CD4-positive, alpha-beta T cell (primary cell): Measurements from ENCODE around the gene DDX11. TPM values are rescaled to one million over a fixed set of nuclear protein-coding genes. Genes with fewer than 3 reads are reported as not detected.
A peak's percentile ranks its signal among the peaks of the same experiment; 100 is the strongest.
"Not testable (repeated sequence)": the region's sequence is repeated elsewhere in the genome, so short reads cannot be mapped to it uniquely, and the experiment has no call there.

ENCODE experiments used
- ATAC-seq: fragments of 200-7000 bp; cut with Tn5 transposase; one replicate; pipeline ENCODE4 v1.10.0; 2022; ENCODE audit warnings: mild to moderate bottlenecking; ENCODE audit not compliant: poor library complexity
- CTCF ChIA-PET: fragments of 350-600 bp; sonication (Branson Sonifier 250); formaldehyde crosslinking; loops from one replicate; lab custom pipeline; 2021; ENCODE audit warnings: antibody characterized with exemption, inconsistent platforms; lab: Charles Lee
- POLR2A ChIA-PET: fragments of 350-600 bp; sonication (Branson Sonifier 250); formaldehyde crosslinking; loops from one replicate; lab custom pipeline; 2021; ENCODE audit warnings: antibody characterized with exemption, inconsistent platforms; lab: Charles Lee
- DNase-seq, 14 experiments: peaks; one replicate each; pipeline ENCODE4 v3.0.0-alpha.2; 2013 to 2020; ENCODE audit warnings: mixed read lengths in 2 of 14
- H3K27ac ChIP-seq, 2 donors: one replicate each; pipeline versions ENCODE4 v1.5.1 to v1.7.0; 2013; ENCODE audit warnings: low read length in 2 of 2, low read depth in 1 of 2, mild to moderate bottlenecking in 1 of 2
- H3K27me3 ChIP-seq, 2 experiments: 1 replicate in 1 of 2; 2 replicates in 1 of 2; pipeline versions ENCODE4 v1.6.1 to v1.7.0; 2013; ENCODE audit warnings: low read length in 2 of 2, control low read depth in 1 of 2, mild to moderate bottlenecking in 1 of 2, moderate library complexity in 1 of 2; ENCODE audit not compliant: insufficient read depth in 2 of 2, control insufficient read depth in 1 of 2
- H3K36me3 ChIP-seq: one replicate; pipeline ENCODE4 v1.6.1; 2013; ENCODE audit warnings: low read length, control low read depth; ENCODE audit not compliant: insufficient read depth
- H3K4me1 ChIP-seq: one replicate; pipeline ENCODE4 v1.6.1; 2013; ENCODE audit warnings: low read length, control low read depth; ENCODE audit not compliant: insufficient read depth
- H3K4me3 ChIP-seq: one replicate; pipeline ENCODE4 v1.5.1; 2013; ENCODE audit warnings: mild to moderate bottlenecking, low read length, moderate library complexity
- H3K9me3 ChIP-seq, 2 experiments: 1 replicate in 1 of 2; 2 replicates in 1 of 2; pipeline versions ENCODE4 v1.6.1 to v1.7.0; 2013; ENCODE audit warnings: low read length in 2 of 2, mild to moderate bottlenecking in 2 of 2, control low read depth in 1 of 2, moderate library complexity in 1 of 2; ENCODE audit not compliant: control insufficient read depth in 1 of 2, insufficient read depth in 1 of 2
- H3K27ac Mint-ChIP-seq: one replicate; pipeline ENCODE4 v1.8.0; 2020; ENCODE audit warnings: mixed read lengths
- H3K27me3 Mint-ChIP-seq: one replicate; pipeline ENCODE4 v1.8.0; 2021; ENCODE audit warnings: mixed read lengths
- H3K36me3 Mint-ChIP-seq: one replicate; pipeline ENCODE4 v1.8.0; 2021; ENCODE audit warnings: low read depth, mixed read lengths
- H3K4me1 Mint-ChIP-seq: one replicate; pipeline ENCODE4 v1.8.0; 2021; ENCODE audit warnings: low read depth, mixed read lengths
- H3K4me3 Mint-ChIP-seq: one replicate; pipeline ENCODE4 v1.8.0; 2020; ENCODE audit warnings: mild to moderate bottlenecking, mixed read lengths
- H3K9me3 Mint-ChIP-seq: one replicate; pipeline ENCODE4 v1.8.0; 2020; ENCODE audit warnings: mixed read lengths
- intact Hi-C, 2 experiments: fragments of 100-400 bp; cut with DNase I in 1 of 2; cut with micrococcal nuclease in 1 of 2; formaldehyde crosslinking; loops; one replicate each; pipeline versions ENCODE4 v1.15.1 to v1.9.0; 2023 to 2025; cut with DNase I, micrococcal nuclease
- total RNA-seq, 174 experiments: library from RNA in 2 of 174; stranded (reverse) in 2 of 174; gene quantifications; one replicate each; pipeline ENCODE4 v1.2.3 and lab custom pipeline; 2021 to 2026
- TF ChIP-seq, protein P1 (sequence below): fragments of 200-600 bp; IDR thresholded peaks from one replicate; pipeline ENCODE4 v1.8.0; 2022; ENCODE audit warnings: antibody characterized with exemption, mild to moderate bottlenecking

The DDX11 gene
- total RNA-seq, 2 experiments from 2014 or later, result 61.9 to 63.8 TPM

DNA sequence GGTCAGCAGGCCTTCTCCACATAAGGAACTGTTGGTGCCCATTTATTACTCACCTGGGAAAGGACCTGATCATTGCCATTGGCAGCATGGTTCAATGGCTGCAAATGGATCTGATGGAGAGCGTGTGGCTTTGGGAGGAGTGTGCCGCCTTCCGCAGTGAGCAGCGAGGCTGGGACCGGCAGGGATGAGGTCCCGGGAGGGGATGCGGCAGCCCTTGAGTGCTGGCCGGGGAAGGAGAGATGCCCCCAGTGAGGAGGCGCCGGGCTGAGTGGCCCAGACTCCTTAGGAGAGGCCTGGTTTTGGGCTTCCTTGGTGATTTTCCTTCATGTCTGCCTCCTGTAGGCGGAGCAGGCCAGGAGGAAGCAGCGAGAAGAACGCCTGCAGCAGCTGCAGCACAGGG lies 10.6 kb downstream of the DDX11 start:
- DNase-seq, H3K4me1 ChIP-seq, H3K4me1 Mint-ChIP-seq, H3K27ac ChIP-seq, intact Hi-C loops, CTCF ChIA-PET, H3K27ac Mint-ChIP-seq, H3K27me3 Mint-ChIP-seq, H3K4me3 Mint-ChIP-seq, H3K36me3 ChIP-seq, ATAC-seq, POLR2A ChIA-PET, H3K9me3 ChIP-seq, H3K27me3 ChIP-seq, H3K4me3 ChIP-seq, H3K9me3 Mint-ChIP-seq: not testable (repeated sequence)
- peaks cover 54% of the 10 kb centered on the region for H3K36me3 Mint-ChIP-seq

DNA sequence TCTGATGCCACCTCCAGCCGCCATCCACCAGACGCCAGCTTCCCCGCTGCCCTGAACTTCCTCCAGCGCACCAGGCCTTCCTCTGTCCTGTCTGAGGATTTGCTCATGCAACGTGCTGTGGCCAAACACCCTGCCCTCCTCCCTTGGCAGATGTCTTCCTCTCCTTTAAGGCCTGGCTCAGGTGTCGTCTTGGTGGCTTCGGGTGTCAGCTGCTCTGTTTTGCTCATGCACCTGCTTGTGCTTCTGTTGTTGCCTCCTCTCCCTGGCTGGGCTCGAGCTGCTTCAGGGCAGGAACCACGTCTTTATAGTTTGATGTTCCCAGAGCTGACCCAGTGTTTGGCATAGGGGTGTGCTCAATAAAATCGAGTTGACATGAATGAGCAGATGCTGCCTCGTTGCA lies 12.4 kb downstream of the DDX11 start:
- H3K27me3 ChIP-seq, H3K4me1 ChIP-seq, H3K27ac ChIP-seq, POLR2A ChIA-PET, H3K4me1 Mint-ChIP-seq, H3K9me3 Mint-ChIP-seq, H3K4me3 ChIP-seq, H3K27ac Mint-ChIP-seq, H3K4me3 Mint-ChIP-seq, CTCF ChIA-PET, intact Hi-C loops, H3K27me3 Mint-ChIP-seq, H3K9me3 ChIP-seq: not testable (repeated sequence)
- H3K36me3 ChIP-seq, result peaks cover 10% of the 10 kb centered on the region
- peak in 1 of 14 experiments; percentile 15 for DNase-seq
- peaks cover 47% of the 10 kb centered on the region for H3K36me3 Mint-ChIP-seq
- ATAC-seq, result peak; percentile 67

DNA sequence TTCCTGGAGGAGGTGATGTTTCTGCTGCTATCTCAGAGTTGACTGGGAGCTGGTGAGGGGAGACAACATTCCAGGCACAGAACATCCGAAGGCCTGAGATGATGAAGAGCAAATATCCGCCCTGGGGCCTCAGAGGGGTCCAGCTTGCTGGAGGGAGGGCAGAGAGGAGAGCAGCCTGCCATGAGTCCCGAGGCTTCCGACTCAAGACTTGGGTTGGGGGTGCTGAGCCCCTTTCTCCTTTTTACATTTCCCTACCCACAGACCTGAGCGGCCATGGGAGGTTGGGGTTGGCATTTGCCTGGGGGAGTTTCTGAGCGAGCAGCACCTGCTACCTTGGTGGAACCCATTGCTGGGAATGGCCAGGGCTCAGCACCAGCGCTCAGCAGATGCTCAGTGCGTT lies 13.8 kb downstream of the DDX11 start:
- H3K4me1 ChIP-seq, H3K9me3 ChIP-seq, CTCF ChIA-PET, H3K27ac Mint-ChIP-seq, DNase-seq, H3K27ac ChIP-seq, H3K4me1 Mint-ChIP-seq, H3K4me3 Mint-ChIP-seq, H3K27me3 Mint-ChIP-seq, H3K4me3 ChIP-seq, POLR2A ChIA-PET, intact Hi-C loops, H3K27me3 ChIP-seq, H3K9me3 Mint-ChIP-seq, ATAC-seq: not testable (repeated sequence)
- H3K36me3 Mint-ChIP-seq, result peaks cover 47% of the 10 kb centered on the region
- peaks cover 10% of the 10 kb centered on the region for H3K36me3 ChIP-seq

DNA sequence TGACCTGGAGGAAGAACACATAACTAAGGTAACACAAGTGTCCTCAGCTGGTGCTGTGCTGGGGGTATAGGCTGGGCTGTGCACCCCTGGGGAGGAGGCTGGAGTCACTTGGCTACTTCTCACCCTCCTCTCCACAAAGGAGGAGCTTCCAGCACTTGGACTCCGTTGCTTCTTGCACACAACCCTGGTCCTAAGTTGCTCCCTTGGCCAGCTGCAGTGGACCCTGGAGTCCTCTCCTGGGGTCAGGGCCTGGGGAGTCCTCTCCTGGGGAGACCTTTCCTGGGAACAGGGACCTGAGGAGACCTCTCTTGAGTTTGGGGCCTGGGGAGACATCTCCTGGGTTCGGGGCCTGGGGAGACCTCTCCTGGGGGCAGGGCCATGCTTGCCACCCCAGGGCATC lies 14.3 kb downstream of the DDX11 start:
- H3K4me1 ChIP-seq, H3K9me3 Mint-ChIP-seq, H3K4me1 Mint-ChIP-seq, POLR2A ChIA-PET, CTCF ChIA-PET, H3K4me3 ChIP-seq, H3K27ac Mint-ChIP-seq, ATAC-seq, DNase-seq, H3K27ac ChIP-seq, H3K27me3 ChIP-seq, H3K27me3 Mint-ChIP-seq, intact Hi-C loops, H3K9me3 ChIP-seq, H3K4me3 Mint-ChIP-seq: not testable (repeated sequence)
- peaks cover 48% of the 10 kb centered on the region for H3K36me3 Mint-ChIP-seq
- peaks cover 10% of the 10 kb centered on the region for H3K36me3 ChIP-seq

GRCh38 chr12:31089072-31089471 lies 15.4 kb downstream of the DDX11 start:
- intact Hi-C loops, result no loop called here
- no peak overlapping the region for H3K27ac Mint-ChIP-seq
- no peaks in the 10 kb centered on the region for H3K27me3 ChIP-seq
- H3K4me3 ChIP-seq, result no peak overlapping the region
- H3K4me1 Mint-ChIP-seq, result no peaks in the 10 kb centered on the region
- no peaks in the 10 kb centered on the region for H3K9me3 Mint-ChIP-seq
- CTCF ChIA-PET, result no interaction called here
- H3K9me3 ChIP-seq, result no peaks in the 10 kb centered on the region
- H3K36me3 ChIP-seq, result peaks cover 7% of the 10 kb centered on the region
- ATAC-seq, result no peak
- H3K36me3 Mint-ChIP-seq, result peaks cover 39% of the 10 kb centered on the region
- no peaks in the 10 kb centered on the region for H3K27me3 Mint-ChIP-seq
- H3K4me1 ChIP-seq, result no peaks in the 10 kb centered on the region
- TF ChIP-seq, protein P1, sequence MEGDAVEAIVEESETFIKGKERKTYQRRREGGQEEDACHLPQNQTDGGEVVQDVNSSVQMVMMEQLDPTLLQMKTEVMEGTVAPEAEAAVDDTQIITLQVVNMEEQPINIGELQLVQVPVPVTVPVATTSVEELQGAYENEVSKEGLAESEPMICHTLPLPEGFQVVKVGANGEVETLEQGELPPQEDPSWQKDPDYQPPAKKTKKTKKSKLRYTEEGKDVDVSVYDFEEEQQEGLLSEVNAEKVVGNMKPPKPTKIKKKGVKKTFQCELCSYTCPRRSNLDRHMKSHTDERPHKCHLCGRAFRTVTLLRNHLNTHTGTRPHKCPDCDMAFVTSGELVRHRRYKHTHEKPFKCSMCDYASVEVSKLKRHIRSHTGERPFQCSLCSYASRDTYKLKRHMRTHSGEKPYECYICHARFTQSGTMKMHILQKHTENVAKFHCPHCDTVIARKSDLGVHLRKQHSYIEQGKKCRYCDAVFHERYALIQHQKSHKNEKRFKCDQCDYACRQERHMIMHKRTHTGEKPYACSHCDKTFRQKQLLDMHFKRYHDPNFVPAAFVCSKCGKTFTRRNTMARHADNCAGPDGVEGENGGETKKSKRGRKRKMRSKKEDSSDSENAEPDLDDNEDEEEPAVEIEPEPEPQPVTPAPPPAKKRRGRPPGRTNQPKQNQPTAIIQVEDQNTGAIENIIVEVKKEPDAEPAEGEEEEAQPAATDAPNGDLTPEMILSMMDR, result no peak
- H3K4me3 Mint-ChIP-seq, result no peak overlapping the region
- POLR2A ChIA-PET, result no interaction called here
- DNase-seq, result no peak
- H3K27ac ChIP-seq, result no peak overlapping the region

DNA sequence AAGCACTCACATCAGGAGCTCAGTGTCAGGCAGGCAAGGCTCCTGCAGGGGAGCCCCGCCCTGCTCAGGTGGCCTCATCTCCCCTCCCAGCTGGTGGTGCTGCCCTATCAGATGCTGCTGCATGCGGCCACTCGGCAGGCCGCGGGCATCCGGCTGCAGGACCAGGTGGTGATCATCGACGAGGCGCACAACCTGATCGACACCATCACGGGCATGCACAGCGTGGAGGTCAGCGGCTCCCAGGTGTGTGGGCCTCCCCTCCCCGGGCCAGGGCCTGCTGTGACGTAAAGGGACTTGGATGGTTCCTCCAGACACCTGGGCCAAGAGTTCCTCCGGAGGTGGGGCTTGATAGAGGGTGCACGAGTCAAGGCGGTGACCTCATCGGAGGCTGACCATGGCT lies 18.0 kb downstream of the DDX11 start:
- H3K36me3 Mint-ChIP-seq, result peaks cover 45% of the 10 kb centered on the region
- H3K9me3 Mint-ChIP-seq, ATAC-seq, H3K4me3 ChIP-seq, CTCF ChIA-PET, DNase-seq, H3K36me3 ChIP-seq, H3K27ac ChIP-seq, H3K27me3 Mint-ChIP-seq, H3K4me3 Mint-ChIP-seq, H3K4me1 Mint-ChIP-seq, H3K4me1 ChIP-seq, intact Hi-C loops, H3K9me3 ChIP-seq, H3K27ac Mint-ChIP-seq, POLR2A ChIA-PET, H3K27me3 ChIP-seq: not testable (repeated sequence)

- DNase-seq, H3K27ac Mint-ChIP-seq, H3K4me1 Mint-ChIP-seq, H3K27me3 ChIP-seq, POLR2A ChIA-PET, H3K27ac ChIP-seq, H3K4me3 Mint-ChIP-seq, CTCF ChIA-PET, H3K9me3 ChIP-seq, intact Hi-C loops, H3K4me1 ChIP-seq, H3K4me3 ChIP-seq, H3K36me3 ChIP-seq, H3K9me3 Mint-ChIP-seq, H3K27me3 Mint-ChIP-seq, ATAC-seq: not testable (repeated sequence)
- peaks cover 46% of the 10 kb centered on the region for H3K36me3 Mint-ChIP-seq
Measured at GRCh38 chr12:31092718-31093117, 19.1 kb downstream of the DDX11 start.
